Measurements from ENCODE around the gene ZMIZ1. TPM values are rescaled to one million over a fixed set of nuclear protein-coding genes. Genes with fewer than 3 reads are reported as not detected.

Gene ZMIZ1
- total RNA-seq, 1 experiment from 2014 or later, result 13.9 TPM

- DNase-seq (ENCODE audit: low read depth), result no peak
Observed at GRCh38 chr10:79230850-79231249, 162.1 kb downstream of the ZMIZ1 start.

GRCh38 chr10:79231908-79232307 lies 163.1 kb downstream of the ZMIZ1 start:
- DNase-seq (ENCODE audit: low read depth), result no peak

GRCh38 chr10:79232864-79233263 lies 164.1 kb downstream of the ZMIZ1 start:
- DNase-seq (ENCODE audit: low read depth), result no peak

- DNase-seq (ENCODE audit: low read depth), result no peak
Observed at GRCh38 chr10:79234391-79235315, 165.9 kb downstream of the ZMIZ1 start.

- DNase-seq (ENCODE audit: low read depth), result no peak
Observed at GRCh38 chr10:79235765-79236432, 167.1 kb downstream of the ZMIZ1 start.

- no peak for DNase-seq (ENCODE audit: low read depth)
Observed at GRCh38 chr10:79236433-79236765, 167.6 kb downstream of the ZMIZ1 start.

GRCh38 chr10:79237454-79238157 lies 168.8 kb downstream of the ZMIZ1 start:
- no peak for DNase-seq (ENCODE audit: low read depth)

GRCh38 chr10:79238158-79238520 lies 169.4 kb downstream of the ZMIZ1 start:
- DNase-seq (ENCODE audit: low read depth), result no peak

GRCh38 chr10:79238606-79239005 lies 169.8 kb downstream of the ZMIZ1 start:
- no peak for DNase-seq (ENCODE audit: low read depth)

GRCh38 chr10:79239275-79239779 lies 170.6 kb downstream of the ZMIZ1 start:
- no peak for DNase-seq (ENCODE audit: low read depth)

GRCh38 chr10:79239924-79240581 lies 171.3 kb downstream of the ZMIZ1 start:
- no peak for DNase-seq (ENCODE audit: low read depth)

GRCh38 chr10:79241629-79241989 lies 172.8 kb downstream of the ZMIZ1 start:
- no peak for DNase-seq (ENCODE audit: low read depth)

- DNase-seq (ENCODE audit: low read depth), result peak; percentile 70
Observed at GRCh38 chr10:79241990-79242619, 173.3 kb downstream of the ZMIZ1 start.

- peak; percentile 66 for DNase-seq (ENCODE audit: low read depth)
Observed at GRCh38 chr10:79242620-79243152, 173.9 kb downstream of the ZMIZ1 start.

GRCh38 chr10:79243181-79244067 lies 174.7 kb downstream of the ZMIZ1 start:
- DNase-seq (ENCODE audit: low read depth), result no peak

GRCh38 chr10:79244068-79244442 lies 175.3 kb downstream of the ZMIZ1 start:
- no peak for DNase-seq (ENCODE audit: low read depth)

GRCh38 chr10:79244841-79245504 lies 176.2 kb downstream of the ZMIZ1 start:
- no peak for DNase-seq (ENCODE audit: low read depth)

- peak; percentile 31 for DNase-seq (ENCODE audit: low read depth)
Observed at GRCh38 chr10:79245539-79246208, 176.9 kb downstream of the ZMIZ1 start.

- DNase-seq (ENCODE audit: low read depth), result peak; percentile 44
Observed at GRCh38 chr10:79246209-79246581, 177.4 kb downstream of the ZMIZ1 start.
